AG09319 (cell line): ENCODE data around the gene HOXA11.

Experiments
- DNase-seq: peaks from one replicate; pipeline ENCODE4 v3.0.0-alpha.2; 2010; ENCODE audit warnings: low read depth; ENCODE audit errors: extremely low read depth
- TF ChIP-seq, protein P1 (sequence below): IDR thresholded peaks from 2 replicates; pipeline ENCODE4 v1.5.1; 2011; ENCODE audit warnings: low read depth, mild to moderate bottlenecking, inconsistent platforms, low read length, moderate library complexity

The HOXA11 gene

GRCh38 chr7:27151341-27151930 is 33.6 kb downstream of the HOXA11 start:
- DNase-seq: no peak
- TF ChIP-seq, protein P1, sequence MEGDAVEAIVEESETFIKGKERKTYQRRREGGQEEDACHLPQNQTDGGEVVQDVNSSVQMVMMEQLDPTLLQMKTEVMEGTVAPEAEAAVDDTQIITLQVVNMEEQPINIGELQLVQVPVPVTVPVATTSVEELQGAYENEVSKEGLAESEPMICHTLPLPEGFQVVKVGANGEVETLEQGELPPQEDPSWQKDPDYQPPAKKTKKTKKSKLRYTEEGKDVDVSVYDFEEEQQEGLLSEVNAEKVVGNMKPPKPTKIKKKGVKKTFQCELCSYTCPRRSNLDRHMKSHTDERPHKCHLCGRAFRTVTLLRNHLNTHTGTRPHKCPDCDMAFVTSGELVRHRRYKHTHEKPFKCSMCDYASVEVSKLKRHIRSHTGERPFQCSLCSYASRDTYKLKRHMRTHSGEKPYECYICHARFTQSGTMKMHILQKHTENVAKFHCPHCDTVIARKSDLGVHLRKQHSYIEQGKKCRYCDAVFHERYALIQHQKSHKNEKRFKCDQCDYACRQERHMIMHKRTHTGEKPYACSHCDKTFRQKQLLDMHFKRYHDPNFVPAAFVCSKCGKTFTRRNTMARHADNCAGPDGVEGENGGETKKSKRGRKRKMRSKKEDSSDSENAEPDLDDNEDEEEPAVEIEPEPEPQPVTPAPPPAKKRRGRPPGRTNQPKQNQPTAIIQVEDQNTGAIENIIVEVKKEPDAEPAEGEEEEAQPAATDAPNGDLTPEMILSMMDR: no peak

GRCh38 chr7:27150568-27151340 is 34.3 kb downstream of the HOXA11 start:
- TF ChIP-seq, protein P1: peak; percentile 62
- no peak for DNase-seq

DNA sequence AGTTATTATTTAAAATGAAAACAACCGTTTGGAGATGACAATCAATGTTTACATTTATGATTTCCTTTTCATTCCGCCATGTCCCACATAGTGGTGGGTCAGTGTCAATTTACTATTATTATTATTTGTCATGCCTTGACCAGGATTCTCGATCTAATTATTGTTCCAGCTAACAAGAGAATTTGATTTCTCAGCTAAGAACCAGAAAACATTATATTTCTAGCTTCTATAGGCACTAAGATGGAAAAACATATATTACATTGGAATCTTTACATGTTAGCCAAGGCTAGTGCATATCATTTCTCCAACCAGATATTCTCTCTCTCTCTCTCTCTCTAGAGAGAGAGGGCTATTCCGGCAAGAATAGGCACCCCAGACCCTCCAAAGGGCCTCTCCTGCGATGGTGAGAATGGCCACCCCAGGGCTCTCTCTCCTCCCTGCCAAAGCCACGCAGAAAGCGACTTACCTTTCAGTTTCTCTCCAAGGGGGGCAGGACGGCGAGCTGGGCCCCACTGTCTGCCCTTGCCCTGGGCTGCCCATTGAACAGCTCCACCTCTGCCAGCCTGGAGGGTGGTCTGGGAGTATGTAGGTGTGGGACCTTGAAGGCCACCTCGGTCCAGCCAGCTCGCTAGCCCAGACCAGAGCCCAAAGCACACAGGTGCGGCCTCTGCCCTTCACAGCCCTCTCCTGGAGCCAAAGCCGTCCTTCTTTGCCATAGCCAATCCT is 35.0 kb downstream of the HOXA11 start:
- TF ChIP-seq, protein P1: no peak
- DNase-seq: no peak

DNA sequence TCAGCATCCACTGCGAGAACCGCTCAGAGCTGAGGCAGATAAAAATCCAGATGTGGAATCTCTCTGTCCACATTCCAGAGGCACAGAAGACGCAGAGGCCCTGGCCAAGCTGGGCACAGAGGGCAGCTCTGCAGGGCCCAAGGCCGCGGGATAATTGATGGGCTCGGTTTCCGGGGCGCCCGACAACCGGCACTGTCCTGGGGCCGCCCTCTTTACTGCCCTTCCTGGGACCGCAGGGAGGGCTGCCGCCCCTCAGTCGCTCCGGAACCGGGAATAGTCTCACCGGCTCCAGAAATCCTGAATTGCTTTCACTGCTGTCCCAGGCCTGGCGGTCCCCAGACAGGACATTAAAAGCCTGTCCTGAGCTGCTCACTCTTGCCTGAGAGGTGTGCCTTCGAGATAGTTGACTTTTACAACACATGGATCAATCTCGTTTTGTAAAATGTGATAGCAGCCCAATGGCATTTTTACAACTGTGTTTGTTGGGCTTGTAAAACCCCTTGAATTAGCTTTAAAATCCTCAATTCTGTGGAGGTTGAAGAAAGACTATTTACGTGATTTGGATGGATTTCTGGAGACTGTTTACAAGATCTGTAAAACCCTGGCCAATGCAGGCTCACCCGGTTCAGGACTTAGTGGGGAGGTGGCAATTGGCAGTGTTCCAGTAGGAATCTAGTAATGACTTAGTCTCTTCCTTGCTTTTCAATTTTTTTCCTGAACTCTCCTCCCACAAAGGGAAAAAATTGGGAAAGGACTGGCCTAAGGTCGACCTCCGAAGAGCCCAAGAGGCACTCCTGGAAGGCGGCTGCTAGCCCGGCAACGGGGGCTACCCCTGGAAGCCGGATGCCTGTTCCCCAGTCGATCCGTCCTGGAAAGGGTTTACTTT is 36.0 kb downstream of the HOXA11 start:
- DNase-seq: no peak

DNA sequence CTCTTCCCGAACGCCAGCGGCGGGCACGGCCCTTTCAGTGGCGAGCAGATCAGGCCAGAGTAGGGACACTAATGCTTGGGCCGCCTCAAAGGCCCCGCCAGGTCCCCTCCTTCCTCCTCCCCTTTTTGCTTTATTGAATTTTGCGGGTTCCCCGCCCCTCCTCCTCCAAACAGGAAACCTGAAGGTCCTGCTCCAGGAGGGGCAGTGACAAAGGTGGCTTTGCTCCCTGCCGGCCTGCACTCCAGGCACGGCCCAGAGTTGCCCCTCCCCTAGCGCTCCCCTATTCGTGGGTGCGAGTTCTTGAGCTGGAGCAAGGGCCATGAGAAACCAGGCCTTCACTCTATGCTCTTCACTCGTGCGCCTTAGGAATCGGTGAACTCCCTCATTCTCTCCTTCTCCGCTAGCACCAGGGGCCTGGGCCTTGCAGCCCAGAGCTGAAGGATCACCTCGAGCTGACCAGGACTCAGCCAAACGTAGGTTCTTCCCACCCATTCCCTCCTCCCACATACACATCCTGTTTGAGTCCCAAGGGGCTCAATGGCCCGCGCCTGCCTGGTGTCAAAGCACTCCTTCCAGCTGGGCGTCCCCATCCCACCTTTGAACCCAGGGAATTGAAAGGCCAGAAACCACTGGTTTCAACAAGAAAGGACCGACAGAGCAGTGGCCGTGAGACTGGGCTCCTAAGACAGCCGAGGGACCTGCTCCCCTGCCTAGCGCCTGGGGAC is 36.8 kb downstream of the HOXA11 start:
- no peak for DNase-seq
- TF ChIP-seq, protein P1: no peak

More for the DNA sequence above, 36.0 kb downstream of the HOXA11 start:
- TF ChIP-seq, protein P1: no peak

DNA sequence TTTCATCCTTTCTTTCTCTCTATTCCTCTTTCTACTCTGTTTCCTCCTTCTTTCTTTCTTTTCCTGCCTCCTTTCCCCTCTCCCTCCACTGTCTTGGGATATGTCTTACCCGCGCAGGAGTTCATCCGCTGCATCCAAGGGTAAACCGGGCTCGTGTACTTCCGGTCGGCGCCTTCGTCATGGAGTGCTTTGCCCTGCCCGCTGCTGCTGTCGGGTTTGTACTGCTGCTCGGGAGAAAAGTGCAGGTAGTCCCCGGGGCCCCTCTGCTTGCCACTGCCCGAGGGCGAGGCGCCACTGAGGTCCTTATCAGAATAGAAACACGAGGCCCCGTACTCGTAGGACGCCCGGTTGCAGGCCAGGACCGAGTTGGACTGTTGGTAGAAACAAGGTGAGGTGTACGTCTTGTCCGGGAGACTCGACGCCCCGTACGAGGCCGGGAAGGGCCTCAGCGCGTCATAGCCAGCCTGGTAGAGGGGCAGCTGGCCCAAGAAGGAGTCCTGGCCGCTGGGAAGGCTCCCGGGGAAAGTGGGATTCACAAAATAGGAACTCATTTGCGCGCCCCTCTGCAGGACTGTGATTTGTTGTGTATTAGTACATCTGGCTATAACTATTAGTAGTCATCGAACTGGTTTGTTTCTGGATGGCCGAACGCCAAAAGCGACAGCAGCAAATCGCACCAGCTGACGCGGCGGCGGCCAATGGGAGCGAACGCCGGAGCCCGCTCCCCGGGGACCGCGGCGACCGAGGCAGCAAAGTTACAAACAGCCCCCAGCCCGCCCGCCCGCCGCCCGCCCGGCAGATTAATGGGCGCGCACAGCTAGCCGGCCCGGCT is 37.6 kb downstream of the HOXA11 start, which contains the start of gene HOXA6:
Gene HOXA6, minus strand, starts transcription at position 576 of the 832 bp plus-strand sequence. Its CDS starts 25 bp downstream, at position 551.
- TF ChIP-seq, protein P1: no peak
- no peak for DNase-seq
